Muscle of leg (tissue), 11 donors: ENCODE measurements around the gene SLC25A44. TPM values are rescaled to one million over a fixed set of nuclear protein-coding genes. Genes with fewer than 3 reads are reported as not detected.

Experiments
- DNase-seq: peaks from one replicate; pipeline ENCODE4 v3.0.0; 2013
- H3K27ac ChIP-seq: one replicate; pipeline ENCODE4 v1.5.1; 2013; ENCODE audit warnings: mild to moderate bottlenecking, low read length, control low read depth
- H3K27me3 ChIP-seq: one replicate; pipeline ENCODE4 v1.6.1; 2013; ENCODE audit warnings: low read length; ENCODE audit not compliant: control insufficient read depth, insufficient read depth
- H3K36me3 ChIP-seq: one replicate; pipeline ENCODE4 v1.6.1; 2013; ENCODE audit warnings: low read length; ENCODE audit not compliant: control insufficient read depth, insufficient read depth
- H3K4me1 ChIP-seq: one replicate; pipeline ENCODE4 v1.6.1; 2013; ENCODE audit warnings: low read length; ENCODE audit not compliant: control insufficient read depth, insufficient read depth
- H3K4me3 ChIP-seq: one replicate; pipeline ENCODE4 v1.5.1; 2013; ENCODE audit warnings: low read length, control low read depth
- H3K9me3 ChIP-seq: replicated peaks from 2 replicates; pipeline ENCODE4 v1.6.1; 2013; ENCODE audit warnings: low read depth, low read length; ENCODE audit not compliant: control insufficient read depth
- WGBS: methylation state at CpG from one replicate; pipeline ENCODE4 v1.1.5; 2013; ENCODE audit warnings: missing lambda C conversion rate; ENCODE audit not compliant: insufficient coverage; 5-methylcytosine and 5-hydroxymethylcytosine counted together
- polyA plus RNA-seq, 8 donors: library from polyadenylated mRNA; unstranded; fragments of 120-200 nt; gene quantifications; one replicate each; pipeline versions ENCODE4 v1.2.1 to v1.2.3, GENCODE V29; 2013; ENCODE audit warnings: inconsistent platforms in 1 of 8, low replicate concordance in 1 of 8; ENCODE audit not compliant: insufficient read length in 8 of 8, insufficient read depth in 1 of 8
- total RNA-seq: library from RNA; stranded (reverse); fragments of 120-200 nt; gene quantifications from one replicate; pipeline ENCODE4 v1.2.4, GENCODE V29; 2013

SLC25A44 gene
- total and polyA plus RNA-seq, 9 donors = 6.3 to 12.1 (median 11.1) TPM

- Histone ChIP-seq H3K27me3 (peaks cover 2% of the 10 kb centered on the region), H3K4me3 (peak overlapping the region; percentile 27), H3K4me1 (peaks cover 28% of the 10 kb centered on the region), H3K36me3 (no peaks in the 10 kb centered on the region), H3K27ac (peak overlapping the region; percentile 76), H3K9me3 (no peaks in the 10 kb centered on the region)
- DNase-seq = peak; percentile 96
- 3% methylated on average over 8 of the region's 22 CpGs for WGBS
Measured at GRCh38 chr1:156160743-156161171, 33.1 kb upstream of the SLC25A44 start.

GRCh38 chr1:156162430-156163037, 31.4 kb upstream of the SLC25A44 start:
- 74% methylated on average over 4 of the region's 5 CpGs for WGBS
- Histone ChIP-seq H3K27ac (peak overlapping the region; percentile 92), H3K9me3 (no peaks in the 10 kb centered on the region), H3K27me3 (peaks cover 2% of the 10 kb centered on the region), H3K36me3 (no peaks in the 10 kb centered on the region), H3K4me3 (no peak overlapping the region), H3K4me1 (peaks cover 28% of the 10 kb centered on the region)
- DNase-seq = no peak

- Histone ChIP-seq H3K36me3 (no peaks in the 10 kb centered on the region), H3K4me3 (no peak overlapping the region), H3K9me3 (no peaks in the 10 kb centered on the region), H3K27ac (no peak overlapping the region), H3K4me1 (peaks cover 28% of the 10 kb centered on the region), H3K27me3 (no peaks in the 10 kb centered on the region)
- WGBS = no CpG with 5 or more reads among the region's 1 CpG
- DNase-seq = no peak
Measured at GRCh38 chr1:156163712-156164111, 30.2 kb upstream of the SLC25A44 start.

GRCh38 chr1:156164125-156164831, 29.6 kb upstream of the SLC25A44 start:
- no peaks in the 10 kb centered on the region for H3K9me3 ChIP-seq
- no peak overlapping the region for H3K4me3 ChIP-seq
- no peaks in the 10 kb centered on the region for H3K27me3 ChIP-seq
- peaks cover 28% of the 10 kb centered on the region for H3K4me1 ChIP-seq
- no CpG with 5 or more reads among the region's 6 CpGs for WGBS
- no peak overlapping the region for H3K27ac ChIP-seq
- DNase-seq = no peak
- H3K36me3 ChIP-seq = no peaks in the 10 kb centered on the region

GRCh38 chr1:156165083-156165482, 28.8 kb upstream of the SLC25A44 start:
- Histone ChIP-seq H3K4me1 (peaks cover 25% of the 10 kb centered on the region), H3K36me3 (no peaks in the 10 kb centered on the region), H3K27ac (no peak overlapping the region), H3K4me3 (no peak overlapping the region), H3K9me3 (no peaks in the 10 kb centered on the region), H3K27me3 (no peaks in the 10 kb centered on the region)
- no peak for DNase-seq
- 80% methylated on average over 2 of the region's 2 CpGs for WGBS

- Histone ChIP-seq H3K4me3 (no peak overlapping the region), H3K27me3 (no peaks in the 10 kb centered on the region), H3K27ac (no peak overlapping the region), H3K4me1 (peaks cover 6% of the 10 kb centered on the region), H3K9me3 (no peaks in the 10 kb centered on the region), H3K36me3 (no peaks in the 10 kb centered on the region)
- no CpG with 5 or more reads among the region's 5 CpGs for WGBS
- DNase-seq = no peak
Measured at GRCh38 chr1:156167536-156167935, 26.4 kb upstream of the SLC25A44 start.

GRCh38 chr1:156172696-156173470, 21.0 kb upstream of the SLC25A44 start:
- H3K27ac ChIP-seq = no peak overlapping the region
- peaks cover 3% of the 10 kb centered on the region for H3K36me3 ChIP-seq
- H3K4me1 ChIP-seq = no peaks in the 10 kb centered on the region
- 42% methylated on average over 5 of the region's 9 CpGs for WGBS
- no peak for DNase-seq
- no peaks in the 10 kb centered on the region for H3K27me3 ChIP-seq
- H3K9me3 ChIP-seq = no peaks in the 10 kb centered on the region
- no peak overlapping the region for H3K4me3 ChIP-seq

- Histone ChIP-seq H3K36me3 (peaks cover 3% of the 10 kb centered on the region), H3K27ac (no peak overlapping the region), H3K9me3 (no peaks in the 10 kb centered on the region), H3K27me3 (peaks cover 3% of the 10 kb centered on the region), H3K4me3 (no peak overlapping the region), H3K4me1 (no peaks in the 10 kb centered on the region)
- DNase-seq = no peak
- WGBS = 77% methylated on average over 12 of the region's 12 CpGs
Measured at GRCh38 chr1:156176610-156177210, 17.2 kb upstream of the SLC25A44 start.

- no peak overlapping the region for H3K4me3 ChIP-seq
- peaks cover 1% of the 10 kb centered on the region for H3K36me3 ChIP-seq
- no peaks in the 10 kb centered on the region for H3K9me3 ChIP-seq
- WGBS = 55% methylated on average over 7 of the region's 7 CpGs
- peaks cover 4% of the 10 kb centered on the region for H3K27me3 ChIP-seq
- no peak overlapping the region for H3K27ac ChIP-seq
- DNase-seq = no peak
- H3K4me1 ChIP-seq = no peaks in the 10 kb centered on the region
Measured at GRCh38 chr1:156177919-156178654, 15.8 kb upstream of the SLC25A44 start.
